Renal cortex interstitium (tissue), 11 donors: Measurements from ENCODE around the gene PBX4. TPM values are rescaled to one million over a fixed set of nuclear protein-coding genes. Genes with fewer than 3 reads are reported as not detected.

Experiments used
- DNase-seq, 11 donors: peaks; one replicate each; pipeline ENCODE4 v3.0.0-alpha.2; 2013; ENCODE audit warnings: low read depth in 9 of 11, low spot score in 4 of 11; ENCODE audit errors: extremely low read depth in 1 of 11
- polyA plus RNA-seq, 3 donors: library from polyadenylated mRNA; unstranded; fragments of 120-200 nt; gene quantifications; one replicate each; pipeline ENCODE4 v1.2.1, GENCODE V29; 2013; ENCODE audit not compliant: insufficient read length in 3 of 3

PBX4 gene
- polyA plus RNA-seq, 3 donors: 2.6 to 9.1 (median 4.0) TPM

GRCh38 chr19:19535311-19536191 is 82.9 kb downstream of the PBX4 start:
- no peak for DNase-seq

- no peak for DNase-seq
Observed at GRCh38 chr19:19534556-19535265, 83.8 kb downstream of the PBX4 start.

- no peak for DNase-seq
Observed at GRCh38 chr19:19533841-19534240, 84.6 kb downstream of the PBX4 start.

- no peak for DNase-seq
Observed at GRCh38 chr19:19532806-19533701, 85.4 kb downstream of the PBX4 start.

GRCh38 chr19:19531951-19532805 is 86.3 kb downstream of the PBX4 start:
- DNase-seq: peak in 6 of 11 donors; percentile 51 to 73 (median 64)

- no peak for DNase-seq
Observed at GRCh38 chr19:19530889-19531288, 87.6 kb downstream of the PBX4 start.

GRCh38 chr19:19530423-19530804 is 88.1 kb downstream of the PBX4 start:
- DNase-seq: no peak

- DNase-seq: no peak
Observed at GRCh38 chr19:19529783-19530422, 88.6 kb downstream of the PBX4 start.

GRCh38 chr19:19528721-19529490 is 89.6 kb downstream of the PBX4 start, which contains the start of gene YJEFN3:
Gene YJEFN3 (plus strand): TSS chr19:19528911. CDS start chr19:19528933, 22 bp downstream.
- no peak for DNase-seq

- no peak for DNase-seq
Observed at GRCh38 chr19:19527674-19528625, 90.5 kb downstream of the PBX4 start.

GRCh38 chr19:19527371-19527656 is 91.2 kb downstream of the PBX4 start:
- DNase-seq: no peak

- no peak for DNase-seq
Observed at GRCh38 chr19:19526581-19527370, 91.7 kb downstream of the PBX4 start.

- no peak for DNase-seq
Observed at GRCh38 chr19:19525611-19526380, 92.7 kb downstream of the PBX4 start.

- no peak for DNase-seq
Observed at GRCh38 chr19:19524053-19524452, 94.4 kb downstream of the PBX4 start.

GRCh38 chr19:19523177-19523576 is 95.3 kb downstream of the PBX4 start:
- no peak for DNase-seq
